SK-N-SH treated with all-trans-retinoic acid at 6 μM for 48 hours (cell line): Measurements from ENCODE around the gene TTC39B.

Experiments used
- ARNTL ChIP-seq: fragments of 450-650 bp; formaldehyde crosslinking; IDR thresholded peaks from 2 replicates; pipeline ENCODE4 v1.5.0; 2020; ENCODE audit warnings: low read depth, mild to moderate bottlenecking, moderate library complexity, borderline replicate concordance
- BACH2 ChIP-seq: fragments of 250-450 bp; sonication (Bioruptor Pico); IDR thresholded peaks from 2 replicates; pipeline ENCODE4 v1.9.0; 2021; ENCODE audit warnings: mild to moderate bottlenecking, borderline replicate concordance
- CSDC2 ChIP-seq: fragments of 250-450 bp; sonication (Bioruptor Pico); IDR thresholded peaks from 2 replicates; pipeline ENCODE4 v1.5.0; 2020; ENCODE audit warnings: mild to moderate bottlenecking, moderate library complexity
- ESRRG ChIP-seq: fragments of 250-450 bp; sonication (Bioruptor Pico); IDR thresholded peaks from 2 replicates; pipeline ENCODE4 v1.6.1; 2021; ENCODE audit warnings: mild to moderate bottlenecking
- ISL1 ChIP-seq: fragments of 250-450 bp; sonication (Bioruptor Pico); IDR thresholded peaks from 2 replicates; pipeline ENCODE4 v2.1.2; 2022; ENCODE audit warnings: mild to moderate bottlenecking, moderate library complexity
- OSR1 ChIP-seq: fragments of 250-450 bp; sonication (Bioruptor Pico); IDR thresholded peaks from 2 replicates; pipeline ENCODE4 v1.8.0; 2022; ENCODE audit warnings: moderate library complexity, mild to moderate bottlenecking, inconsistent platforms
- PATZ1 ChIP-seq: fragments of 250-450 bp; sonication (Bioruptor Pico); IDR thresholded peaks from 2 replicates; pipeline ENCODE4 v1.8.0; 2020; ENCODE audit warnings: mild to moderate bottlenecking, moderate library complexity, borderline replicate concordance
- RARB ChIP-seq: fragments of 250-450 bp; sonication (Bioruptor Pico); IDR thresholded peaks from 2 replicates; pipeline ENCODE4 v1.8.0; 2021; ENCODE audit warnings: mild to moderate bottlenecking, moderate library complexity
- ZFP30 ChIP-seq: fragments of 450-650 bp; formaldehyde crosslinking; IDR thresholded peaks from 2 replicates; pipeline ENCODE4 v1.5.0; 2022; ENCODE audit warnings: mild to moderate bottlenecking, moderate library complexity
- ZNF8 ChIP-seq: fragments of 450-650 bp; formaldehyde crosslinking; IDR thresholded peaks from 2 replicates; pipeline ENCODE4 v1.5.0; 2020; ENCODE audit warnings: mild to moderate bottlenecking, moderate library complexity
- TF ChIP-seq, protein P1 (sequence below): fragments of 250-450 bp; sonication (Bioruptor Pico); IDR thresholded peaks from 2 replicates; pipeline ENCODE4 v1.5.1; 2020; ENCODE audit warnings: low read depth, mild to moderate bottlenecking, moderate library complexity

DNA sequence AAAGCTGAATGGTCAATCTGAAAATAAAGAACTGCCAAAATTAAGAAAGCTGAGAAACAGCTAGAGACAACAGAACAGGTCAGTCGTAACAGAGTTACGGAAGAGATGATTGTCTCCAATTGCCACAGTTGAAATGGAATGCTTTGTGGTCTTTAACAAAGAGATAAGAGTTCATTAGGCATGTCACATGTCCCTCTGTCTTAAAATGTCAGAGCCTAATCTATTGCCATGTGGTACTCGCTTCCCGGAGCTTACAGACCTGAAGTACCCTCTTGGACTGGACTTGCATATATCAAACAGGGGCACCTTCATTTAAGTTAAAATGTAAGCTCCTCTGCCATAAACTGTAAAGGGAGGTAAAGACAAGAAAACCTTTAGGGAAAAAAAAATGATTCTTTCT is 19.7 kb downstream of the TTC39B start:
- TF ChIP-seq ARNTL (CRISPR knock-in tag) (no peak), ESRRG (CRISPR knock-in tag) (no peak), PATZ1 (CRISPR knock-in tag) (no peak), ZFP30 (no peak), BACH2 (CRISPR knock-in tag) (no peak), OSR1 (CRISPR knock-in tag) (no peak), ZNF8 (CRISPR knock-in tag) (no peak), ISL1 (CRISPR knock-in tag) (no peak), RARB (no peak), CSDC2 (CRISPR knock-in tag) (no peak)
- TF ChIP-seq, protein P1, sequence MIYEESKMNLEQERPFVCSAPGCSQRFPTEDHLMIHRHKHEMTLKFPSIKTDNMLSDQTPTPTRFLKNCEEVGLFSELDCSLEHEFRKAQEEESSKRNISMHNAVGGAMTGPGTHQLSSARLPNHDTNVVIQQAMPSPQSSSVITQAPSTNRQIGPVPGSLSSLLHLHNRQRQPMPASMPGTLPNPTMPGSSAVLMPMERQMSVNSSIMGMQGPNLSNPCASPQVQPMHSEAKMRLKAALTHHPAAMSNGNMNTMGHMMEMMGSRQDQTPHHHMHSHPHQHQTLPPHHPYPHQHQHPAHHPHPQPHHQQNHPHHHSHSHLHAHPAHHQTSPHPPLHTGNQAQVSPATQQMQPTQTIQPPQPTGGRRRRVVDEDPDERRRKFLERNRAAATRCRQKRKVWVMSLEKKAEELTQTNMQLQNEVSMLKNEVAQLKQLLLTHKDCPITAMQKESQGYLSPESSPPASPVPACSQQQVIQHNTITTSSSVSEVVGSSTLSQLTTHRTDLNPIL (CRISPR knock-in tag), result no peak
